ENCODE measurements around the gene RSL24D1.
A peak's percentile ranks its signal among the peaks of the same experiment; 100 is the strongest.

The RSL24D1 gene

DNA sequence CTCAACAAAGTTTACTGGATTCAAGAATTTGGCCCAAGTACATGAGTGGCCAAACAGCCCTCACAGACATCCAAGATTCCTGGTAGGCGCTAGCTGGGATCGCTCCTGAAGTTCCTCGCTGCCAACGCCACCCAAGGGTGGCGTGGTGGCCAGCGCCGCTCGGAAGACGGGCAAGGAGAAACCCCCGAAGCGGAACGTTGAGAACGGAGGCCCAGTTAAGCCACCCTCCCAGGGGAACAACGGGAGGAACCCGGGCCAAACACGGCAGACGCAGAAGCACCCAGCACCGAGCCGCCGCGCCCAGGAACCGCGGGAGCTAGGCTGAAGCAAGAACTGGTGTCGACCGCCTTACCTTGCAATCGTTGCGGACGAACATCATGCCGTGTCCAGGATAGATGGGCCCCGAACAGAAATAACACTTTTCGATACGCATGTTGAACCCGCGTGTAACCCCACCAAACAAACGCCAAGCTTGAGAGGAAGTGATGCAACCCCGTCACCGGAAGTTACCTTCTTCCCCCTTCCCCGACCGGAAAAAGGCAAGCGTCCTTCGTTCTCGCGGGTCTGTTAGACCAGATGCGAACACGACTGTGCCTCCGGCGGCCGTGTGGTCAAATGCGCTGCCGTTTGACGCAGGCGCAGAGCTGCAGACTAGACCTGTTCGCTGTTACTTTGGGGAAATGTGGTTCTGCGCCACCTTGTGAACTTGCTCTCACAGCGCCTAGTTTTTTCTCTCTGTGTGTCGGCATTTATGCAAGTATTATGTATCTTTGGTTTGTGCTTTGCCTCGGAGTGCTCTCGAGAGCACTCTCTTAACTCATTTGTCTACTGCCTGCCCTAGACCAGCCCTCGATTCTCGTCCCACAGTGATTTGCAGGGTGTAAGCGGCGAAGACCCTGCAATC, at the start of gene RSL24D1:
Gene RSL24D1 (minus strand): TSS at position 484 of the 904 bp plus-strand sequence. CDS start 51 bp downstream, at position 433.
- peak; percentile 61 for DNase-seq (ENCODE audit: low spot score)

DNA sequence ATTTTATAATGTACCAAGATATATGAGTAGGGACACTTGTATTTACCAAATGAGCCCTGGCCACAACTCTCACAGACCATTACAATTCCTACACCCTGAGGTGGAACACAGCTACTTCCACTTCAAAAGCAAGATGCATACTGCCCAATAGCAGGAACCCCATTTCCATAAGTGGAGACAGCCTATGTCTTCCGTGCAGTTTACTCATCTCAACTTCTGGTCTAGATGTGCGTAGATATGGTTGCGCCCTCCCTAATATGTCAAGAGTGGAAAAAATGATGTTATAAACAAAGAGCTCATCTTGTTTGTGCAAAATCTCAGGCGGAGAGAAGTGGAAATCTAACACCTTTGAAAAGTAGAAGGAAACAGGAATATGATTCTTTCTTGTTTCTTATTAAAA, 48.3 kb upstream of the RSL24D1 start:
- no peak for DNase-seq (ENCODE audit: low spot score)

DNA sequence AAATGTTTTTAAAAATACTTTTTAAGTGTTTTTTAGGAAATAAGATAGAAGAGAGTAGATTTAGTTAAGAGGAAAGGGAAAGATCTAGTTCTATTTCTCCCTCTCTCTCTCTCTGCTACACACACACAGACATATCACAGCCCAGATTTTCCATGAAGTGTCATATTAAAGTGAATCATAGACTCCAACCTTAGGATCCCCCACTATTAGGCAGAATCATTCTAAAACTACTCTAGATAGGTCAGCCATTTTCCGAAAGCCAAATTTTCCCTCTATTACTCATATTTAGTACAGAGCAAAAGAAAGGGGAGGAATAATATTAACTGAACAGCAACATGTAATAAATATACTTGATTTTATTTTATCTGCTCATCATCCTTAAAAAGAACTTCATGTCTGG, 45.1 kb upstream of the RSL24D1 start:
- DNase-seq (ENCODE audit: low spot score) = no peak

DNA sequence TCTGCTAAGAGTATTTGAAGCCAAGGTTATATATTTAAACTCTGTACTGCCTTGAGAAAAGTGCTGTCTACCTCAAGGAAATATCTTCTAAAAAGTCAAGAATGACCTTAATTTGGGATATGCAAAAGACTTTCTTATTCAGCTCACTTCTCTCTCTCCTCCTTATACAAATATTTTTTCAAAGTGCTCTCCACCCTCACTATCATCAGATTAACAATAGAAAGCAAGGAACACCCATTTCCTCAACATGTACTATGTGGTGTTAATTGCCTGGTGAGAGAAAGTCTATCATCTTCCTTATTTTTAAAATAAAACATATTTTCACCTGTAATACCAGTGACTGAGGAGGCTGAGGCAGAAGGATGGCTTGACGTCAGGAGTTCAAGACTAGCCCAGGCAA, 44.4 kb upstream of the RSL24D1 start:
- DNase-seq (ENCODE audit: low spot score) = no peak

DNA sequence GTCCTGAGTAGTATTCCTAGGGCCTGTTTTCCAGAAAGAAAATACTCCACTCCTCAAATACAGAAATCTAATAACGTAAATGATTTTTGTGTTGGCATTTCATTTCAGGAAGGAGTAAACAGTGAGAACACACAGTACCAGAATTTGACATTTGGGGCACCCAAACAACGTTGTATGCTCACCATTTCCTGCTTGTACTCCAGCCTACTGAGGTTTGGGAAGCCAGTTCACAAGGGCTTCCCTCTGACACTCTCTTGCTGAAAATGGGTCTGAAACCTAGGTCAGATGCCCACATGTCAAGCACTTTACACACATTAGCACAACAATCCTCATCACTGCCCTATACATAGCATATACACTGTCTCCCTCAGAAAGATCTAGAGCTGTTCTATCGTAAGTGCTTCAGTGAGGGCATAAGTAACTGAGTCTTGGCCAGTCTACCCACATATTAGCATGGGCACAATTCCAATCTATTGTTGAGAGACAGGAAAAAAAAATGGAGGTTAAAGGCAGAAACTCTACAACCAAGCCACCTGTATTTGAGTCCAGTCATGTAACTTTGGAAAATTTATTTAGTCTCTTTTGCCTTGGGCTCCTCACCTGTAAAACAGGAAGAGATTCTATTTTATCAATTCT, 43.5 kb upstream of the RSL24D1 start:
- DNase-seq (ENCODE audit: low spot score) = no peak

DNA sequence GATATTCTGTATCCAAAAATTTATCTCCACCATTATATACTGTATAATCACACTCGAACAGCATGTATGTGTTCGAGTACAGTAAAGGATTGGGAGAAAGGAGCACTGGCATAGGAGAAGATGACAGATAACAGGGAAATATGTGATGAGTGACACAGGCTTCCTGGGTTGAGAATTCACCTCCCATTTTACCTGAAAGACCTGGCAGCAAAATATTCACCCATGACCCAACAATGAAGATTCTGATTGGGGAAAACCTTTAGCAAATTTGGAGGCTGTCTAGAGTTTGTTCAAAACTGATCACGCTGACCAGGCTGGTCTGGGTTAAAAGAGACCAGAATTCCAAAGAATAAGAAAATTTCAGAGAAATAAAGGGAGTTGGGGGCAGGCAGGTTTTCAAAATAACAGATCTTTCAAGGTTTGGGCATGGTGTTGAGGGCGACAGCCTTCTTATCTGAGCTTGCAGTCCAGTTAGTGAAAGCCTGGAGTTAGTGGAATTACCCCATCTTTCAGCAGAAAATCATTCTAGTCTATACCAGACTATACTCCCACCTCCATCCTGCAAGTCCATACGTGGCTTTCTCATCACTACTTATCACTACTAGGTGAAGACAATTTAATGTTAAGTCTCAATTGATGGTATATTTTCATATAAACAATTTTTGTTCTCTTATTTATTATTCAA, 42.8 kb upstream of the RSL24D1 start:
- no peak for DNase-seq (ENCODE audit: low spot score)

DNA sequence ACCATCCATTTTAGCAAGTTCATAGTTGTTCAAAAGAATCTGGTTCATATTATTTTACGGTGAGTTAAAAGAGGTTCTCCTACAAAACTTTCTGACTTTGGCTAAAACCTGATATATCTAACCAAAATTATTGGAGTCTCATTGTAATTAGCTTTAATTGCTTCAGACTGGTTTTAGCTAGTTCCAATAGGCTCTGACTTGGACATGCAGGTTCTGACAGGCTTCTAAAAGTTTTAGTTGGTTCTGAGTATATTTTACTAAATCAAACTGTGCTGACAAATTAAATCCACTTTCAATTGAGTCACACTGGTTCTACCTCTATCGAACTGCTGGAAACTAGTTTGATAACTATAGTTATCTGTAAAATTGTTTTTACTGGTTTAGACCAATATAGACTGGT, 42.1 kb upstream of the RSL24D1 start:
- no peak for DNase-seq (ENCODE audit: low spot score)

DNA sequence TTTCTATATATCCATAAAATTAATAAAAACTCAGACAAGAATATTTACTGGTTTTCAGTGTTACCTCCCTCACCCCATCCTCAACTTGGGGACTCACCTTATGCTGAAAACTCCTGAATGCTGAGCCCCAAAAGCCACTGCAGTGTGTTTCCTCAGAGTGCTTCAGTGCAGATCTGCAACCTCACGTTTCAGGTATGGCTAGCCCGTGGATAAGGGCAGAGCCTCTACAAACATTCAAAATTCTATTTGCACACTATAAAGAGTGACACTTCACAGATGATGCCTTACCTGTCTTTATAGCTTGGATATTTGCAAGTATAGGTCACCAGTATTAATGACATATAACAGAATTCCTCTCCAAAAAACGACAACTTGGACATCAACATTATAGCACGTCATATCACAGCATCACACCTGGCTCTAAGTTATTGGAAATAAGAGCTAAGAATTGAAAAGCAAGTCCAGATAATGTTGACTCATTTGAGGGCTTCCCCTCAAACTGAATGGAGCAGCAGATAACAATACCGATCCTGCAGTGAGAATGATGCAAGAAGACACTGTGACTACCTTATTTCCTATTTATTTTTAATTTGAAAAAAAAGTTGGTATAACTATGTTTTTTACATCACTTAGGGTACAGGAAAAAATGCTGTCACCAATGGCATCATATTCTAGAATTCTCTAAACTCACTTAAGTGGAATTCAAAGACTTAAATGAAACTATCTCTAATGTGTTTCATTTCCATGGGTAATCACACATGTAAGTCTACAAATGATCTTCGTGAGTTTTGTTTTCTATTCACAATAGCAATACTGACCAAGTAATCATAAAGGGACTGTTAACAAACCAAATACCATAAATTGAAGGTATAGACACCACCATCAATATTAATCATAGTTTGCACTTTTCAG, 40.7 kb upstream of the RSL24D1 start:
- DNase-seq (ENCODE audit: low spot score) = no peak

DNA sequence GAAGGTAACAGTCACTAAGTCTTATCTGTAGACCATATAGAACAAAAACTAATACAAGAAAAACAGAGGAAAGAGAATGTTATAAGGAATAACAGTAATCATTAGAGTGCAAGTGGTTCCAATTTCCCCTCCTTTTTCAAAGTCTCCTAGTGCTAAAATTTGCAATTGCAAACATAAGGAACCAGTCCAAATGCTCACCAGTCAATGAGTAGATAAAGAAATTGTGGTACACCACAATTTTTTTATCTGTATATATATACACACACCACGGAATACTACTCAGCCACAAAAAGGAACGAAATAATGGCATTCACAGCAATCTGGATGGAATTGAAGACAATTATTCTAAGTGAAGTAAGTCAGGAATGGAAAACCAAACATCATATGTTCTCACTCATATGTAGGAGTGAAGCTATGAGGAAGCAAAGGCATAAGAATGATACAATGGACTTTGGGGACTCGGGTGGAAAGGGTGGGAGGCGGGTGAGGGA, 38.9 kb upstream of the RSL24D1 start:
- no peak for DNase-seq (ENCODE audit: low spot score)

DNA sequence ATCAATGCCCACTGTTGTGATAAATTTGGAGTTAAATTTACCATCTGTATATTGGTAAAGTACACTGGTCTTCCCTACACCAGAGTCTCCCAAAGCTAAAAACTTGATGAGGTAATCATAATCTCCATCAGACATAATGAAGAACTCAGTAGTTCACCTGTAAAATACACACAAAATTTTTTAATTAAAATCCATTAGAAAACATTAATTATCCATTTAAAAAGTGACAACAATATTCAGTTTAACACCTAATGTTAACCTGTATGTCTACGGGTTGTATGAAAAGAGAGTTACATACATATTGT, 38.0 kb upstream of the RSL24D1 start:
- DNase-seq (ENCODE audit: low spot score) = no peak

DNA sequence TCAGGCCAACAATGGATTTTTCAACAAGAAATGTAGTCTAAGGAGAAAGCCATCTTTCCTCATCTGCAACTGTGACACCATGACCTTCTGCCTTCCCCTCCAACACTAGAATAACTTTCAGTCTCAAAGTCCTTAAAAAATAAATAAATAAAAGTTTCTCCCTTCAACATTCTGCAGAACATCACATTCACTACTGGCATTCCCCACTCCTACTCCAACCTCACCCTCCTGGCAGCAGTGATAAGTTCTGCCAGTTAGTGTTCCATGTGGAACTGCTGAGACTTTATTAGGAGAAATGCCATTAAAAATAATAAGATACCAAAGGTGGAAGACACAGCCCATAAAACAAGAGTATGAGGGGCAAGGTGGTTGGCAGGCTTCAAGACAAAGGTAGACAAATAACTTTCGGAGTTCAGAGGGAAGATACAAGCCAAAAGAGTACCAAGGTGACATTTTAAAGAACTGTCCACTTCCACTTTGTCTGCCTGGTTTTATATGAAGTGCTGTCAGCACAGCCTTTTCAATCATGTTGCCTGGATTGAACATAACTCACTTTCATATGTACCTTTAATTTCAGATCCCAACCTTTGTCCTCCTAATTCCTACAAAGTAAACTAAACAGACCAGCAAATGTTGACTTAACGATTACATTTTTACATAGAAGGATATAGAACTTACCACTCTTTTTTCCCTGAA, 37.5 kb upstream of the RSL24D1 start:
- no peak for DNase-seq (ENCODE audit: low spot score)

DNA sequence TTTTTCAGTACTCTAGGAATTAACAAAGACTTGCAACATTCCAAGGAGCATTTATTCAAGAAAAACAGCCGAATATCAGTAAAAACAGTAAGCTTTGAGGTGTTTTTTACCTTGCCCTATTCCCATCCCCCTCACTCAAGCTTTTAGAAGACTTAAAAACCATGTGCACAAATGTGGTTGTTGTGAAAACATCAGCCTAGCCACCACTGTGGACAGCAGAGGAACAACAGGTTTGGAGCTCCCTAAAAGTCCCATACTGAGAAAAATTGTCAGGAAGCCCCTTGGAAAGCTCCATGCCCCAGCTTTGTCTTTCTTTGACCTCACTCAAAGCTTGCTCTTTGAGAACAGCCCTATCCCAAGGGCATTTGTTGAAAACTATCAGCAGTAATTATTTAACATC, 34.7 kb upstream of the RSL24D1 start:
- DNase-seq (ENCODE audit: low spot score) = no peak

DNA sequence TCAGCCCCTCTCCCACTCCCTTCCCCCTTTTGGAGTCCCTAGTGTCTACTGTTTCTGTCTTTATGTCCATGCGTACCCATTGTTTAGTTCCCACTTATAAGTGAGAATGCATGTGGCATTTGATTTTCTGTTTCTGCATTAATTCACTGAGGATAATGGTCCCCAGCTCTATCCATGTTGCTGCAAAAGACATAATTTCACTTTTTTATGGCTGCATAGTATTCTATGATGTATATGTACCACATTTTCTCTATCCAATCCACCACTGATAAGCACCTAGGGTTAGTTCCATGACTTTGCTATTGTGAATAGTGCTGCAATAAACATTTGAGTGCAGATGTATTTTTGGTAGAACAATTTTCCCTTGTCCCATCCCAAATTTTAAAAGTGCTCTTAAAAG, 34.2 kb upstream of the RSL24D1 start:
- DNase-seq (ENCODE audit: low spot score) = no peak

DNA sequence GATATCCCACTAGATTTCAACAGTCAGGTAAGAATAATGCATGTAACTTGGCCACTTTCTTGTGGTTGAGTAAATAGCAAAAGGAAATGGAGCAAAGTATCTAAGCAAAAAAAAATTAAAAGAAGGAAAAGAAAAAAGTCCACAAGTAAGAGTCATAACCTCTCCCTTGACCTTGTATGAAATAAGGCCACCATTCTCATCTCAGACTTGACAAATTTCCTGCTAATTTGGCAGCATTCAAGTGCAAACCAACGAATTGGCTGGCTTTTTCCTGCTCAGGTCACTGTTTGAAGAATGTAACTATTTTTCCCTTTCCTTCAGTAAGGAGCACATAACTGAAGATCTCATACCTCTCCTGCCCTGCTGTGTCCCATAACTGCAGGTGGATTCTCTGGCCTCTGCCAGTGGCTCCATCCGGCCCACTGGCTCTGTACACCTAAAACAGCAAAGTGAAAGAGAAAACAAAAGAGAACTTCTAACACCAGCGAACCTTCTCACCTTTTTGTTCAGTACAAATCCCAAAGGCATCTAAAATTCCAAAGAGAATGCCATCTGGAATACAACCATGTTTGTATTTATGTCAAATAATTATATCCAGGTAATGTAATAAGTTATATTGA, 33.4 kb upstream of the RSL24D1 start:
- no peak for DNase-seq (ENCODE audit: low spot score)

DNA sequence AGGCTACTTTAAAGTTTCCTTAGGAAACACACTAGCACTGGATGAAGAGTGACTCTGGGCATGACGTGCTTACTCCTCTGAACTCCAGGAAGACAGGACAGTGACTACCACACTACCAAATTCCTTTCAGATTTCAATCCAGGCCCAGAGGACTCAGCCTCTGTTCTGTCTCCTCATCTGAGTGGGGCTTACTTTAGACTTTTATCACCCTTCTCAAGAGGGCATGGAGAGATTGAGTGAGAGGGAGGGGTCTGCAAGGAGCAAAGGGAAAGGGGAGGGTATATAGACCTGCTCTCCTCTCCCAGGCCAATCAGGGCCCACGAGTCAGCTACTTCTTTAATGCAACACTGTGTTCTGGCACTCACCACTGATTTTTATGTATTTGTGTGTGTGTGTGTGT, 29.4 kb upstream of the RSL24D1 start:
- no peak for DNase-seq (ENCODE audit: low spot score)

DNA sequence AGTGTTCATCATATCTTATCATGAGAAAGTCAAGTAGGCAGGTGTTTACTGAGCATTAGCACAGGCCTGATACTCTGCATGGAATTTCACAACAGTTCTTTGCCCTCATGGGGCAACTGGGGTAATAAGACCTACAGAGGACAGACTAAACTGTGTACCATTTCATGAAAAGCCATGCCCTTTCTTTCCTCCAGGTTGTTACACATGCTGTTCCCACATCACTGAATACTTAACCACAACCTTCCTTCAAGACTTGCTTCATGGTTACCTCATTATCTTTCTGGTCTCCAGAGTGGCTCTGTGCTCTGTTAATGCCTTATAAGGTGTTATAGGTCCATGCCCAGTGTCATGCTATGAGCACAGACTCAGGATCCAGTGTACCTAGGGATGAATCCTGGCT, 28.2 kb upstream of the RSL24D1 start:
- DNase-seq (ENCODE audit: low spot score) = no peak

DNA sequence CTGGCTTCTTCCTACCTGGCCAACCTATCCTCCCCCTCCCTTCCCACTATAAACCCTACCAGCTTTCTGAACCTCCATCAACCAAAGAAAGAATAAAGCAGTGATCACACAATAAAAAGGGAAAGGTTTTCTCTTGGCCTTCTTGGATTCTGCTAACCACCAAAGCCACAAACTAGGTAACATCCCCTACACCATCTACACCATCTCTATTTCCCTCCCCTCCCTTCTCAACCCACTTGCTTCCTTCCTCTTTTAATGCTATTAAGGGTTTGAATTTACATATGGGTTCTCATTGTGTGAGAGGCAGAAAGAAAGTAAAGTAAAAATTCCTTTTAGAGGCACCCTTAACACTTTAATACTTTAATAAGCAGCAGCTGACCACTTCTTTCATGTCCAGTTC, 25.8 kb upstream of the RSL24D1 start:
- no peak for DNase-seq (ENCODE audit: low spot score)

DNA sequence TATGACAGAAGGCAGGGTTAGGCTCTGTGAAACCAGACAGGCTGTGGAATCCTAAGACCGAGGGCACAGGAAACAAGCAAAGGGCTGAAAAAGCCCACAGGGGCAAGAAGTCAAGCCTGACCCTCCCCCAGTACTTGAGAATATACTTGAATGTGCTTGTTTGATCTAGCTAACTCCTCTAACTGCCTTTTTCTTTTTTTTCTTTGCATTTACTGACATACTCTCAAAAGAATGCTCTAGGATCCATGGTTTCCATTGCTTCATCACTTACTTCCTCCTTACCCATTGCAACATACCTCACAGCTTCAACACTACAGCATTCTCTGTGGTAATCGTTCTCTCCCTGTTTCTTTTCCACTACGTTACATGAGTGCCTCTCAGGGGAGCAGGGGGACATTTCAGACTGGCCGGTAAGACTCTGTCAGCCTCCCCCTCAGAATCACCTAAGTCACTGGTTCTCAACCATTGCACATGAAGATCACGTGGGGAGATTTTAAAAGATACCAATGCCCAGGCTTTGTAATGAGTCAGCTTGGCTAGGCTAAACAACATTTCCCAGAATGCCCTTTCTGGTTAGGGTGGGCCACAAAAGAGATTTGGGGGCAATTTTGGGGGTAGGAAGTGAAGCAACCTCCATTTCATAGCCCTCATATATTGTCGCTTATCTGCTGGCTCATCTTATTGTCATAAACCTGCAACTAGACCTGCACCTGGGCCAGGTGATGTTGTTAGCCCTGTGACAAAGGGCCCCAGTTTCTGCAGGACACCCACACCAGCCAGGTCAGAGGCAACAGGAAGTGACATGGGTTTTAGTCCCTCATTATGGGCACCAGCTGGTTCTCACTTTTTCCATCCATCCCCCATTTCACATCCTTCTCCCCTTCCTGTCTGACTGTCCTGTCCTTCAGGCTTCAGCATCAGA, 24.6 kb upstream of the RSL24D1 start:
- DNase-seq (ENCODE audit: low spot score) = peak; percentile 17

DNA sequence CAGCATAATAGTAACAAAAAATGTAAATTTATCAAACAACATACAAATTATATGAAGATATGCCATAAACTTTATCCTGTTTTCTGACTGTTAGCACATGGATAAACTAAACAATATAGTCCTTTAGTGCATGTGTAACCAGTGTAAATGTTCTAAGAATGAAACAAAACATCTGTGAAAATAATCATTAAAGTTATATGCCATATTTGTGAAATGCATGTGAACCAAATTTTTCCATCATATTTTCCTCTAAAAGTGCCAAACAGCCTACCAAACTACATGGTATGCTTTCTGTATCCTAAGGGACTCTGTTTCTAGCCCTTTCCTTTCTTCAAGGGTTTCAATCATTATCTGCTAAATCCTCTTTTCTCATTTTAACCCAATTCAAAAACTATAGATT, 23.9 kb upstream of the RSL24D1 start:
- DNase-seq (ENCODE audit: low spot score) = no peak

DNA sequence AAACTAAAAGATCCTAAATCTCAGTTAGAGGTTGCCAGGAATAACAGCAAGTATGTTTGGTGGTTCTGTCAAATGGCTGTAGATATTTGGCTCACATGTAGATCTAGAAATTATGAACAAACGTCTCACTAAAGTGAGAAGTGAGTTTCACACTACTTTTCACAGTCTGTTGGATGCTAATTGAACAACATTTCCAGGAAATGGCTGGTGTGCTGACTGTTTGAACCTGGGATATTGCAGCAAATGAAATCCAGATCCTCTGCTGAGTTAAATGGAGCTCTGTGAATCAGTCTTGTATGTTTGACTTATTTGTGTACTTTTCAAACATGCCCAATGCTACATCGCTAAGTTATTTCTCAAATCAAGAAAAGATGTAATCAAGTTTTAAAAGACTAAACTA, 21.3 kb upstream of the RSL24D1 start:
- DNase-seq (ENCODE audit: low spot score) = no peak

All from HuH-7.5 (cell line).